Activated naive CD4-positive, alpha-beta T cell (primary cell): ENCODE measurements around the gene LPAR1.

Experiments used
- DNase-seq, 4 experiments: peaks; one replicate each; lab custom pipeline; 2025; lab: John Stamatoyannopoulos, UW

Gene LPAR1

GRCh38 chr9:111037356-111037707, 938 bp downstream of the LPAR1 start:
- no peak for DNase-seq

GRCh38 chr9:111036946-111037345, 1.3 kb downstream of the LPAR1 start:
- no peak for DNase-seq

- DNase-seq = no peak
Measured at GRCh38 chr9:111036429-111036789, 1.9 kb downstream of the LPAR1 start.

DNA sequence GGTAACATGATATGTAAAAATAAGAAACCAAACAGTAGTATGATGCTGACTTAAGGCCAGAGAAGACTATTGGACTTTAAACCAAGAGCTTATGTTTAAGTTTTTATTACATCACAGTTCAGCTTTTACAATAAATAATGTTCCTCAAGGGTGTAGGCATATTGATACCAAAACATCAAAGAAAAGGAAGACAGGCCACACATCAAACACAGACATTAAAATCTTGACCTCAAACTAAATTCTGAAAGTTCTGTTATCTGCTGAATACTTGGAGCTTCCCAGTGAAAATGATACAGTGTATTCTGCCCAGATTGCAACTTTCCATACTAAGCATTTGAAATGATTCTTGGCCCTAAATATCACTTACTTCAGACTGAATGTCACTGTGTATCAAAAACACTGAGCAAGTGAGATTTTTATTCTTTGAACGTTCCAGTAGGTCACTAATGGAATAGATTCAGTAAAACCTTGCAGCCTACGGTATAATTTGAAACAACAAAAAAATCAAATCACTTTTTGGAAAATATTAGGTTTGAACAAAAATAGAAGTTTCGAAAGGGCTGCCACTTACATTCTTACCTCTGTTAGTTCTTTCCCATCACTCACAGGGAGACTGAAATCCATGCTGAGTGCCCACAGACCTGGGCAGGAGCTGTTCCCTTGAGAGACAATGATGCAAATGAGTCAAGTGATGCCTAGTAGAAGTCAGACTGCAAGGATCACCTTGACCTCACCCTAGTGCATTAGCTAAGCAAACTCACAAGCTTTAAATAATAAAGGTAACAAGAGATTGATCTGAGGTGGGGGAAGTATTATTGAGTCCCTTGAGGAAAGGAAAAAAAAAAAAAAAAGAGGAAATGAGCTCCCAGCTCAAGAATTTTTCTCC, 2.5 kb downstream of the LPAR1 start:
- DNase-seq = no peak

GRCh38 chr9:111034898-111035539, 3.3 kb downstream of the LPAR1 start:
- DNase-seq = no peak

- no peak for DNase-seq
Measured at GRCh38 chr9:111034170-111034897, 3.9 kb downstream of the LPAR1 start.

DNA sequence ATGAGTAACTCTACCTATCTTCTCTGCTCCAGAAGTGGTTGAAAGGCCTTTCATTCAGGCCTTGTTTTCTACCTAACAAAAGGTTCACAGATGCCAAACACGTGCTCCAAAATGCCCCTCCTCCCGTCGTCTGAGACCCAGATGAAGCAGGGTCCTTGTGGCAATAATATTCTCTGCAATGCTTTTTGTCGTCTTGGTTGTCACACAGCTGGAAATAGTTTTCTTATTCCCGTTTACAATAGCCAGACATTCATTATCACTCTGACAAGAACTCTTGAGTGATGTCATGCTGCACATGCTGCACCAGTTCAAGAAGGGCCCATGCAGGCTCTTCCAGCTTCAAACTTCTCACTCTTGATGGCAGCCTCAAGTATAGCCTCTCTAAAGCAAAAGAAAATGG, 7.8 kb downstream of the LPAR1 start:
- no peak for DNase-seq

DNA sequence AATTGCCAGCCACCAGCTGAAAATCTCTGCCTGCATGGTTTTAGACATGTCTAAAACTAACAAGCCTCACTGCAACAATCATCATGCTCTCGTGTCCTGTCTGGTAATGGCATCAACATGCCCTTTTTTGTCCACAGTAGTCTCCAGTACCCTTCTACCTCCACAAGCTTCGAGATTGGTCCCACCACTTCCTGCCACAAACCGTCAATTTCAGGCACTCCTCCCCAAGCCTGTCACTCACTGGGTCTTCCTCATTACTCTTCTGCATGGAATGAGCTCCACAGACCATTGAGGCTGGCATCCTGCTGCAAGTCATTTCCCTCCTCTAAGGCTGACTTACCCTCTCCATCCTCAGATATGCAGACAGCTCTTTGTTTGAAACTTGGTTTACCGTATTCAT, 9.0 kb downstream of the LPAR1 start:
- no peak for DNase-seq

DNA sequence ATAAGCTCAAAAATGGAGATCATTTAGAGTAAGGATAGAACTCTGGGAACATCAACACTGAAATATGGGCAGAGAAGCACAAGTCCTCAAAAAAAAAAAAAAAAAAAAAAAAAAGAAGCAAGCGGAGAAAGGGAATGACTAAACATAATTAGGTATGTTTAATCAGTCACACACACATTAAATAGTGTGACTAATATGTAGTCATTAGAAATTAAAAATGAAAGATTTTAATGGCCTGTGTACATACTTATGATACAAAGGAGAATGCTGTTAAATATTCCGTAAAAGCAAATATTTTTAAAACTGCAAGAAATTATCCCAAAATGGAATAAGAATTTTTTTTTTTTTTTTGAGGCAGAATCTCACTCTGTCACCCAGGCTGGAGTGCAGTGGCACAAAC, 10.5 kb downstream of the LPAR1 start:
- no peak for DNase-seq

GRCh38 chr9:111023128-111023527, 15.1 kb downstream of the LPAR1 start:
- DNase-seq = no peak

- no peak for DNase-seq
Measured at GRCh38 chr9:111020594-111020993, 17.7 kb downstream of the LPAR1 start.

DNA sequence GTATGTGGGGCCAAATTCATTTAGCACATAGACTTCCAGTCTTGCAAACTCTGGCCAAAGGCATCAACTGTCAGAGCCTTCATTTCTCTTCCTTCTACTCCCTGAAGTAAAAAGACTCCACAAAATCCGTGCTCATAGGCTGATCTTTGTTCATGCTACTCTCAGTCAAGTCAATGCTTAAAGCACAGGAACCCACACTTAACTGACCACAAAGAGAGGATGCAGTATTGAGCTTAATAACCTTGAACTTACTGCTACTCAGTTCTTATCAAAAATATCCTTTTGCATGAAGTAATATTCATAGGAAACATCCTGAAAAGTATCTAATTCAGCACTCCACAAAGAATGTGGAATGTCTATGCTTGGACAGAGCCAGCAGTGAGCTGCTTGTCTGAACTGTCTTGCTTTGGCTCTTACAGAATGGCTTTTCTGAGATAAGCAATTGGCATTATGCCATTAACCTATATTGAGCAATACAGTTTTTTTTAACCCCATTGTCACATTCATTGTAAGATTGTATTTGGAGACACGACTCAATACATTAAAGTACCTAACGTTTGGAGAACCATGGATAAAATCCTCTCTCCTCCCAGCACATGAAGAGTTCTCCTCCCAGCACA, 21.7 kb downstream of the LPAR1 start:
- DNase-seq = no peak

DNA sequence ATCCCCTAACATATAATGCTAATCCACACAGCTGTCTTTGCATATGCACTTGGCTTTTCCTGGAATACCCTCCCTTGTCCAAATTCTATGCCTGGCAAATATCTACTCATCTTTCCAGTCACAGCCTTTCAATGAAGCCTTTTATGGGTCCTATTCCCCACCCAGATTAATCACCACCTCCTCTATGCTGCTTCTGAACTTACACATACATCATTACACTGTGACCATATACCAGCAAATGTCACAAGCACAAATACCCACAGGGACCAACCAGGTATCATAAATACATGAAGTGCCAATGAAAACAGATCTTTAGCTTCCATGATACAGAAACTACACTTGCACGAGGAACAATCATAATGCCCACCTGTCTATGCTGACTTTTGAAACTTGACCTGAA, 22.3 kb downstream of the LPAR1 start:
- no peak for DNase-seq

- DNase-seq = no peak
Measured at GRCh38 chr9:111013707-111014106, 24.6 kb downstream of the LPAR1 start.

GRCh38 chr9:111013250-111013649, 25.0 kb downstream of the LPAR1 start:
- no peak for DNase-seq

- DNase-seq = no peak
Measured at GRCh38 chr9:111008158-111009075, 29.9 kb downstream of the LPAR1 start.

GRCh38 chr9:111005746-111006470, 32.4 kb downstream of the LPAR1 start:
- no peak for DNase-seq

GRCh38 chr9:111004936-111005335, 33.3 kb downstream of the LPAR1 start:
- DNase-seq = no peak

DNA sequence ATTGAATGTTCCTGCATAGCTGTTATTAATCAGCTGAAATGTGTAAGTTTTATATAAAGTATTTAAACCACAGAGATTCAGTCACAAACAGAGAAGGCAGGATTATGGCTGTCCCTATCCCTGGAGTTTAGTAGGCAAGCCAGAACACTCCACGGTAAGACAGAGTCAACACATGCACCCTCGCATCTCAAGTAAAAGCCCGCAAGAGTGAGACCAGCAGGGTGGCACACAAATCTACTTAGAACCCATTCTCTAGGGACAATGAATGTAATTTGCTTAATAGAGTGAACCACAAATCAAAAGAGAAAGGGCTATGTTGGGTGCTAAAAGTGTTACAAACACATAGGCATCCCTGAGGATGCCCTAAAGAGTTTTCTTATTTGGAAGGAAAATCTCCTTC, 35.1 kb downstream of the LPAR1 start:
- DNase-seq = no peak

GRCh38 chr9:111001526-111001925, 36.7 kb downstream of the LPAR1 start:
- DNase-seq = no peak

GRCh38 chr9:111000202-111000601, 38.1 kb downstream of the LPAR1 start:
- DNase-seq = no peak
